Measurements from ENCODE around the gene FAM221B. TPM values are rescaled to one million over a fixed set of nuclear protein-coding genes. Genes with fewer than 3 reads are reported as not detected.

Gene FAM221B
- total and polyA plus RNA-seq, 9 of the 15 experiments (the other 6 are each of a cell fraction or from before 2014, with no cell fraction given): 0.01 TPM; not detected in 8

DNA sequence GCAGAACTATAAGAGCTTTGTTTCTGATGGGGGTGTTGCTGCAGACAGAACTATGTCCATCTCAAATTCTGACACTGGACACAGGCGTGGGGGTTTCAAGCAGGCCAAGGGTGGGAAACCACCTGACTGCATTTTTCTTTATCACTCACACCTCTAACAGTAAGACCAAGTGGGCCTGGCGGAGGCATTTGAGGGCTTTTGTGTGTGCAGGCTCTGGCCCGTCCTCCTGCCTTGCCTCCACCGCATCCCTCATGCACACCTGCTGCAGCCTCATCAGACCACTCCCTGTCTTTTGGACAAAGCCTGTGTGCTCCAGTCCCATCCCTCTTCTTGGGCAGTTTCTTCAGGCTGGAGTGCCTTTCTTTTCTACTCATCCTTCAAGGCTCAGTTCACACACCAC, 33.8 kb upstream of the FAM221B start (continued):
- TF ChIP-seq ZNF407 (IDR thresholded peaks at IDR 0.05; ENCODE audit: low read depth) (no peak), GABPB2 (CRISPR knock-in tag; conservative IDR thresholded peaks at IDR 0.05) (no peak), YBX1 (IDR thresholded peaks at IDR 0.05) (no peak), MEF2D (tag; conservative IDR thresholded peaks at IDR 0.05; ENCODE audit: low read depth) (no peak), SRSF7 (optimal IDR thresholded peaks at IDR 0.05; ENCODE audit: low read depth, low read length) (no peak)

All from K562 (cell line).